ENCODE results near the gene MTCL3.
"Not testable (repeated sequence)": the region's sequence is repeated elsewhere in the genome, so short reads cannot be mapped to it uniquely, and the experiment has no call there.

Gene MTCL3

GRCh38 chr6:127464881-127465459 is 54.2 kb downstream of the MTCL3 start:
- DNase-seq, result peak; percentile 4

DNA sequence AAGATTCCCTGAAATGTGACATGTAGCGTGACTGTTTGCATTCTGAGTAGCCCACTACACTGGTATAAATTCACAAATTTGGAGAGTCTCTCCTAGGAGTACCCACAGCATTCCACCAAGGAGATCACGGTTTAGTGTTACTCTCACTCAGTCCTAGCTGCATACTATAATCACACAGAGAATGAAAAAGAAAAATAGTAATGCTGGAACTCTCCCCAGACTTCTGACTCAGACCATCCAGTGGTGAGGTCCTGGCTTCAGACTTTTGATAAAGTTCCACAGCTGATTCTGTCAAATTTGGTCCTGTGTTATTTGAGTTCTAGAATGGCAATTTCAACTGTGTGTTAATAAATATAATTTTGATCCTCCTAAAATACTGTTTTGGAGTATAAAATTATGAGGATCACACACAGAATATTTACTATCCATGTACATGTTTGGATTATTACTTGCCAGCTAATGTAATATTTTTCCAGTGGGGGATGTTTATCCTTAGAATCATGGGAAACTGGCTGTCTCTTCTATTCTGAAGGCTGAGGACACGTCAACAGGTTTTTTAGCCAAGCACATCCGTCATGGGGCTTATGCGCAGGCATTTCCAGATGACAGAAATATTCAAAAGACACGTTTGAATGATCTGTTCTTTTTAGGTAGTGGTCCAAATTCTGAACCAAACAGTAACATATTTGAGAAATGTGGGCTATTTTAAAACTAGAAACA is 54.8 kb downstream of the MTCL3 start:
- DNase-seq, result no peak

DNA sequence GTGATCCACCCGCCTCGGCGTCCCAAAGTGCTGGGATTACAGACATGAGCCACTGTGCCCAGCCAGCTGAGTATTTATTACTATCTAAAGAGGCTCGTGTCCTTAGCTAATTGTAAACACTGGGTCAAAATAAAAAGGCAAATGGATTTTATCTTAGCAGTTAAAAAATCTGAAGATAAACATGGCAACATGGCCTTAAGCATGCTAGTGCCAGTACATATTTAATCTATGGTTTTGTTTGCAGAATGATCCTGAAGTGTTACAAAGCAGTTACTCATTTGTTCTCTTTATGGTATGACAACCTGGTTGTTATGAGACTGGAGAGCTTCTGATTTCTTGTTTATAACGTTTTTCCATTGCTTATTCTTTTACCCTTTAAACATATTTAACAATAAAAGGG is 56.1 kb downstream of the MTCL3 start:
- DNase-seq, result no peak

DNA sequence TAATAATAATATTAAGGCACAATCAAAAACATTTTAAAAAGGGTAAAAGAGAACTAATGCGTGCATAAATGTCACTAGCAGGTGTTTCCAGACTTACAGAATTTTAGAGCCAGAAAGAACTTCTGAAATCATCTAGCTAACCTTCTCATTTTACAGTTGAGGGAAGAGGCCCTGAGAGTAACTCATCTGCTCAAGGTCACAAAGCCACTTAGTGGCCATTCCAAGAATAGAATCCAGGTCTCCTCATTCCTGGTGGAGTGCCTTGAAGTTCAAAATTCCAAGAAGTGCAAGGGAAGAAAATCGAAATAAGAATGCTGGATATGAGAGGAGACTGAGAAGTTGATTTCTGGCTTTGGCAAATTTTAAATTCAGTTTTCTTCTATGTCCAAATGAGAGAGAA is 56.8 kb downstream of the MTCL3 start:
- DNase-seq, result no peak

DNA sequence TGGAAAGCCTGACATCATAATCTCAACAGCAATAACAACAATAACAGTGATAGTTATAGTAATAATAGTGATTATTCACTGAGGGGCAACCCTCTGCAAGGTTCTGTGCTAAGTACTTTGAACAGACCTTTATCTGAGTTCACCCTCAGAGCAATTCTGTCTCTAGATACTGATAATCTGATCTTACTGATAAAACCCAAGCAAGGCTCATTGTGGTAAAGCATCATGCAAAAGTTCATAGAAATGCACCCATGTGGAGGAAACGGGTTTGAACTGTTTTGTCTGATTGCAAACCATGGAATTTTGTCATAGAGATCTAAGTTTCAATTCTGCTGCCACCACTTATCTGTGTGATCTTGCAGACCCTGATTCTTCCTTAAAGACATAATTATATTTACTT is 58.7 kb downstream of the MTCL3 start:
- no peak for DNase-seq

DNA sequence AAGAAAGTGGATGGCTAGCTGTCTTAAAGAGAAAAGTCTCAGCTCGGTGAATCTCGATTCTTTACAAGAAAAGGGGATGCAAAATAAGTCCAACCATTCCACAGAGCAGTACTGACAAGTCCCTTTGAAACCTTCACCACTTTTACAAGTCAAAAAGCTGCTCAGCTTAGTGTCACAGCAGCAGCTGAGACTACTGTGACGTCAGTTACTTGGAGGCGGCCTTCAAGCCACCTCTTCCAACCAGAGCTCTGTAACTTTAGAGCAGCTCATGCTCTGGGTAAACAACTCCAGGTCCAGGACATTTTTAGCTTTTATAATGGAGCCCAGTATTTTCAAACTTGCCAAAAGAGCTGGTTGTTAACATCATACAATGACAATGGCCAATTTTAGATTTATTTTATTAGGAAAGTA is 59.9 kb downstream of the MTCL3 start, which contains the start of gene KIAA0408:
Gene KIAA0408 (minus strand): TSS at position 159 of the 411 bp plus-strand sequence. CDS start 5,408 bp downstream, outside the sequence.
- DNase-seq, result no peak

- no peak for DNase-seq
Observed at GRCh38 chr6:127458817-127459216, 60.3 kb downstream of the MTCL3 start.

- DNase-seq, result no peak
Observed at GRCh38 chr6:127458222-127458621, 60.9 kb downstream of the MTCL3 start.

- no peak for DNase-seq
Observed at GRCh38 chr6:127457456-127458064, 61.6 kb downstream of the MTCL3 start.

DNA sequence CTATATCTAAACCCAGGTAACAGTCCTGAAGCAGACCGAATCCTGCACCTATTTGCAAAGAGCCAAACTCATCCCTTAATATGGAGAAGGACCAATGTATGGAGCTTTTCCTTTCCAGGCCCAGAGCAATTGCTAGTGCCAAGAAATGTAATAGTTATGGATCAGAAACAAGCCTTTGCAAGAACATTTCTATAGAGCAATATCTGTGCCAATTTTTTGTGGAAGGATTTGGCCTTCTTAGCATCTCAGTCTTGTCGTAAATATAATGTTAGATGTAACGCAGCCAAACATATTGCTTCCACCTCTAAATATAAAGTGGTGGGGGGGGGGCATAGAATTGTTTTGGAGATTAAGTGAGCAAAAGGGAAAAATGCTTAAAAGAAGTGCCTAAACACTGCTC is 62.7 kb downstream of the MTCL3 start:
- no peak for DNase-seq

DNA sequence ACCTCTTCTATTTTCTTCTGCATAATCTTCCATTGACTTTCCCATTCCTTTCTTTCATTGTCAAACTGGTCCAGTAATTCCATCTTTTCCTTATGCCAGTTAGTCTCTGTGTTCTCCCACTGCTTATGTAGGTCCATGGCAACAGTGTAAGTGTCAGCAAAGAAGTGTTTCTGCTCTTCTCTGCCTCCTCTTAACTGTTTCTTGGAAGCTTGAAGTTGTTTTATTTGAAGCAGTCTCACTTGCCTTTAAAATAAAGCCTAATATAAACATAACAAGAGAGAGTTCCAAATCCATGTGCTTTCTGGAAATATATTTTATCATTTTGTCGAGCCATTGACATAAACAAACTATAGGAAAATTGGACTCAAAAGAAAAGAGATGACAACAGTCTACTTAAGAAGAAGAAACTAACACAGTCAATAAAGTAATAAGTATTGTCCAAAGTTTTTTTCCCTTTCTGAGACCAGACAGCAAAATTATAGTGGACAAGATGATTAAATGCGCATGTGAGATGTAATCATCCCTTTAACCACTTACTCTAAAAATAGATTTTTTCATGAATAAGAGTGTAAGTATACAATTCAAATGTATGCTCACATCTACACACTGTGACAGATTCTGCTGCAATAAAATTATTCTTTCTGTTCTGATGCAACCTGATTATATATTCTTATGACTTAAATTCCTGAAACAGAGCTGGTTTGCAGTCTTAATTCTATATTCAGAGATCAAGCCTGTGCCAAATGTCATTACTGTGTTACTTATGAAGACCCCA is 65.1 kb downstream of the MTCL3 start:
- DNase-seq, result no peak

GRCh38 chr6:127452803-127453202 is 66.3 kb downstream of the MTCL3 start:
- no peak for DNase-seq

- DNase-seq, result no peak
Observed at GRCh38 chr6:127451388-127451787, 67.7 kb downstream of the MTCL3 start.

- no peak for DNase-seq
Observed at GRCh38 chr6:127447780-127448179, 71.4 kb downstream of the MTCL3 start.

GRCh38 chr6:127446356-127446755 is 72.8 kb downstream of the MTCL3 start:
- no peak for DNase-seq

DNA sequence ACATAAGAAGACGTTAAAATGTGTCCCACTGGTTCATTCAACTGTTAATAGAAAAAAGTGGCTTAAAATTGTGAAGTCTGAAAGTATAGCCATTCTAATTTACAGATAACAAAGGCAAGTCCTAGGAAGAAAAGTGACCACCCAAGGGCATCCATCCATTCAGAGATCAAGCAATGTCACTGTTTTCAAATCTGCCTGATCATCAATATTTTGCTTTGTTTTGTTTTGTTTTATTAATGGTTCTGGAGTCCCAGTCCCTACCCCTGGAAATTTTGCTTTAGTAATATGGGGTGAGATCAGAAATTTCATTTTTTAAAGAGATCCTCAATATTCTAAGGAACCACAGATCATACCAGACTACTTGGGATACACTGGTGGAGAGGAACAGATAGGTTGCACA is 77.3 kb downstream of the MTCL3 start:
- DNase-seq, result no peak

GRCh38 chr6:127439718-127440117 is 79.4 kb downstream of the MTCL3 start:
- DNase-seq, result no peak

- DNase-seq, result no peak
Observed at GRCh38 chr6:127436578-127437110, 82.5 kb downstream of the MTCL3 start.

DNA sequence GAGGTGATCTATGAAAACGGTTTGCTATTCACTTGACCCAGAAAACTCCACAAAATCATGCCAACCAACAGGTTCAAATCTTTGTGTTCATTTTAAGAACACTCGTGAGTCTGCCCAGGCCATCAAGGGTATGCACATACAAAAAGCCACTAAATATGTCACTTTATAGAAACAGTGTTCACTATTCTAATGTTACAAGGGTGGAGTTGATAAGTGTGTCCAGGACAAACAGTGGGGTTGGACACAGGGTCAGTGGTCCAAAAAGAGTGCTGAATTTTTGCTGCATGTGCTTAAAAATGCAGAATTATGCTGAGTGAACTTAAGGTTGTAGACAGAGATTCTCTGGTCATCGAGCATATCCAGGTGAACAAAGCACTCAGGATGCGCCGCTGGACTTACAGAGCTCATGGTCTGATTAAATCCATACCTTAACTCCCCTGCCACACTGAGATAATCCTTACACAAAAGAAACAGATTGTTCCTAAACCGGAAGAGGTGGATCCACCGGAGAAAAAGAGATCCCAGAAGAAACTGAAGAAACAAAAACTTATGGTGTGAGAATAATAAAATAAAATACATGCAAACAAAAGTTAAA is 83.4 kb downstream of the MTCL3 start:
- no peak for DNase-seq

DNA sequence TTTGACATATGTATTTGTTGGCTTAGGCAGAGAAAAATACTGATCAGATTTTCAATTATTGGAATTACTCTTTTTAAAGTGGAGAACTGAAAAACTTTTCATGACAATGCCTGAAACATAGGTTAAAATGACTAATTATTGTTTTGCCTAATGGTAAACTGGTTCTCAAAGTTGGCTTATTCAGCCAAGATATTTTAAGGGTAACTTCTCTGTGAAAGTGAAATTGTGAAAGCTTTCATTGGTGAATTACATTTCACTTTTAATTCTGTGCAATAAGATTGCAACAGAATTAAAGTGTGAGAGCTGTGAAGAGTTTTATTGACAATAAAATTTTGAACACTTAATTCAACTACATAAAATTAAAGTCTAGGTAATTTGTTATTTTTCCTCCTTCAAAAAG is 84.5 kb downstream of the MTCL3 start:
- DNase-seq, result no peak

DNA sequence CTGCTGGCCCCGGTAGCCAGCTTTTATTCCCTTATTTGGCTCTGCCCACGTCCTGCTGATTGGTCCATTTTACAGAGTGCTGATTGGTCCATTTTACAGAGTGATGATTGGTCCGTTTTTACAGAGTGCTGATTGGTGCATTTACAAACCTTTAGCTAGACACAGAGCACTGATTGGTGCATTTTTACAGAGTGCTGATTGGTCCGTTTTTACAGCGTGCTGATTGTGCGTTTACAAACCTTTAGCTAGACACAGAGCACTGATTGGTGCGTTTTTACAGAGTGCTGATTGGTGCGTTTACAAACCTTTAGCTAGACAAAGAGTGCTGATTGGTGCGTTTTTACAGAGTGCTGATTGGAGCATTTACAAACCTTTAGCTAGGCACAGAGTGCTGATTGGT is 90.6 kb downstream of the MTCL3 start:
- not testable (repeated sequence) for DNase-seq

DNA sequence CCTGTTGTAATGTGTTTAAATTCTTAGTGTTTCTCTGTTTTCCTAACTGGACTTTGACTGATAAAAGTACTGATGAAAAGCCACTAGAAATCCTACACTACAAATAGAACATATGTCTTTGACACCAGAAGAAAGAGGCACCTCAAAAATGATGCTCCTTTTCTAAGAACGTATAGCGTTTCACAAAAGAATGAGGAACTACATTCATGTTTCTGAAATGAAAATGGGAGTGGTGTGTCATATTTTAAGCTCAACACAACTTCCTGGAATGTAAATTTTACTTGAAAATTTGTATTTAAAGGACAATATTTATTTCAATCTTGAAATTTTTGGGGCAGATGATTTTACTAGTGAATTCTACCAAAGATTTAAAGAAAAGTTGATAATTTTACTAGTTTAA is 95.2 kb downstream of the MTCL3 start:
- DNase-seq, result no peak

Data from NCI-H1105 (cell line).